GM06990 (cell line): ENCODE data around the gene DPP4.

Experiments
- DNase-seq: peaks from one replicate; pipeline ENCODE4 v3.0.0-alpha.2; 2011; ENCODE audit not compliant: insufficient read length; ENCODE audit errors: extremely low read depth
- H3K27me3 ChIP-seq: replicated peaks from 2 replicates; pipeline ENCODE4 v1.6.0; 2011; ENCODE audit warnings: low read length; ENCODE audit not compliant: control insufficient read depth, insufficient read depth
- H3K36me3 ChIP-seq: 2 replicates; pipeline ENCODE4 v1.5.1; 2011; ENCODE audit warnings: low read length; ENCODE audit not compliant: control insufficient read depth, insufficient read depth
- H3K4me3 ChIP-seq: replicated peaks from 2 replicates; pipeline ENCODE4 v1.5.1; 2011; ENCODE audit warnings: low read depth, mild to moderate bottlenecking, control low read depth, low read length
- TF ChIP-seq, protein P1 (sequence below): IDR thresholded peaks from 2 replicates; pipeline ENCODE4 v1.5.1; 2011; ENCODE audit warnings: low read length, control low read depth, mild to moderate bottlenecking, inconsistent platforms; ENCODE audit not compliant: insufficient read depth, poor library complexity, severe bottlenecking

Gene DPP4

GRCh38 chr2:162061021-162061420, 13.0 kb downstream of the DPP4 start:
- Histone ChIP-seq H3K27me3 (no peaks in the 10 kb centered on the region), H3K36me3 (no peaks in the 10 kb centered on the region), H3K4me3 (no peak overlapping the region)
- TF ChIP-seq, protein P1, sequence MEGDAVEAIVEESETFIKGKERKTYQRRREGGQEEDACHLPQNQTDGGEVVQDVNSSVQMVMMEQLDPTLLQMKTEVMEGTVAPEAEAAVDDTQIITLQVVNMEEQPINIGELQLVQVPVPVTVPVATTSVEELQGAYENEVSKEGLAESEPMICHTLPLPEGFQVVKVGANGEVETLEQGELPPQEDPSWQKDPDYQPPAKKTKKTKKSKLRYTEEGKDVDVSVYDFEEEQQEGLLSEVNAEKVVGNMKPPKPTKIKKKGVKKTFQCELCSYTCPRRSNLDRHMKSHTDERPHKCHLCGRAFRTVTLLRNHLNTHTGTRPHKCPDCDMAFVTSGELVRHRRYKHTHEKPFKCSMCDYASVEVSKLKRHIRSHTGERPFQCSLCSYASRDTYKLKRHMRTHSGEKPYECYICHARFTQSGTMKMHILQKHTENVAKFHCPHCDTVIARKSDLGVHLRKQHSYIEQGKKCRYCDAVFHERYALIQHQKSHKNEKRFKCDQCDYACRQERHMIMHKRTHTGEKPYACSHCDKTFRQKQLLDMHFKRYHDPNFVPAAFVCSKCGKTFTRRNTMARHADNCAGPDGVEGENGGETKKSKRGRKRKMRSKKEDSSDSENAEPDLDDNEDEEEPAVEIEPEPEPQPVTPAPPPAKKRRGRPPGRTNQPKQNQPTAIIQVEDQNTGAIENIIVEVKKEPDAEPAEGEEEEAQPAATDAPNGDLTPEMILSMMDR, result no peak
- no peak for DNase-seq

GRCh38 chr2:162060532-162060931, 13.5 kb downstream of the DPP4 start:
- DNase-seq, result no peak
- Histone ChIP-seq H3K36me3 (no peaks in the 10 kb centered on the region), H3K27me3 (no peaks in the 10 kb centered on the region), H3K4me3 (no peak overlapping the region)
- TF ChIP-seq, protein P1, result no peak

GRCh38 chr2:162058973-162059668, 14.9 kb downstream of the DPP4 start:
- peak; percentile 67 for DNase-seq
- TF ChIP-seq, protein P1, result no peak
- H3K36me3 ChIP-seq, result no peaks in the 10 kb centered on the region
- H3K27me3 ChIP-seq, result no peaks in the 10 kb centered on the region
- H3K4me3 ChIP-seq, result no peak overlapping the region; the same call in 1 of the 2 replicates

- H3K36me3 ChIP-seq, result no peaks in the 10 kb centered on the region
Observed at GRCh38 chr2:162057426-162057825, 16.6 kb downstream of the DPP4 start.

GRCh38 chr2:162056796-162057399, 17.1 kb downstream of the DPP4 start:
- DNase-seq, result no peak
- Histone ChIP-seq H3K36me3 (no peaks in the 10 kb centered on the region), H3K4me3 (no peak overlapping the region), H3K27me3 (no peaks in the 10 kb centered on the region)
- TF ChIP-seq, protein P1, result no peak

More at GRCh38 chr2:162057426-162057825, 16.6 kb downstream of the DPP4 start:
- no peak for DNase-seq
- Histone ChIP-seq H3K27me3 (no peaks in the 10 kb centered on the region), H3K4me3 (no peak overlapping the region)
- TF ChIP-seq, protein P1, result no peak

DNA sequence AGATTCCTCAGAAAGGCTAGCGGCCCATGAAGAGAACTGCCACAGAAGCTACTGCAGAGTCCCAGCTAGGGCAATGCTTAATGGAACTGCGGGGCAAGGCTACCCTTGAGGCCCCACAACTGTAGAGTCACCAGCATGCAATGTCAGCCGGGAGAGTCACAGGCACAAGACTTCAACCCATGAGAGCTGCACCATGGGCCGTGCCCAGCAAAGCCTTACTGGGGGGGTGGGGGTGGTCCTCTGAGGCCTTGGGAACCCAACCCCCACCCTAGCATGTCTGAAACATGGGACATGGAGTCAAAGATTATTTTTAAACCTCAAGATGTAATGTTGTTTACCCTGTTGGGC, 20.2 kb downstream of the DPP4 start:
- DNase-seq, result no peak
- Histone ChIP-seq H3K36me3 (no peaks in the 10 kb centered on the region), H3K4me3 (no peak overlapping the region), H3K27me3 (no peaks in the 10 kb centered on the region)
- TF ChIP-seq, protein P1, result no peak
